ENCODE results near the gene CALR. TPM values are rescaled to one million over a fixed set of nuclear protein-coding genes. Genes with fewer than 3 reads are reported as not detected.

Gene CALR
- total and polyA plus RNA-seq, 9 of the 15 experiments (the other 6 are each of a cell fraction or from before 2014, with no cell fraction given) = 126 to 811 (median 642) TPM

- TF ChIP-seq SAFB (IDR thresholded peaks at IDR 0.05; ENCODE audit: borderline replicate concordance, low read depth, low read length) (no peak), KDM1A (IDR thresholded peaks at IDR 0.05) (no peak), CEBPG (CRISPR knock-in tag; IDR thresholded peaks at IDR 0.05) (peak; percentile 29; the same call in 1 of the 2 replicates), CEBPG (tag; conservative IDR thresholded peaks at IDR 0.05 in 1 of 2, IDR thresholded peaks at IDR 0.05 in 1 of 2) (no peak), SNIP1 (IDR thresholded peaks at IDR 0.05; ENCODE audit: low read depth) (no peak), ZNF830 (CRISPR knock-in tag; IDR thresholded peaks at IDR 0.05) (peak; percentile 50; the same call in 1 of the 2 replicates), HINFP (tag; conservative IDR thresholded peaks at IDR 0.05; ENCODE audit: low read depth) (no peak), TEAD2 (tag; IDR thresholded peaks at IDR 0.05) (no peak), EZH2 (IDR thresholded peaks at IDR 0.05; ENCODE audit: borderline replicate concordance, low read depth, low read length) (no peak), LEF1 (IDR thresholded peaks at IDR 0.05) (no peak), SUPT5H (IDR thresholded peaks at IDR 0.05) (peak; percentile 77), ZC3H8 (IDR thresholded peaks at IDR 0.05) (no peak), ZNF232 (CRISPR knock-in tag; IDR thresholded peaks at IDR 0.05) (peak; percentile 68; the same call in 1 of the 2 replicates), MBD2 (IDR thresholded peaks at IDR 0.05; ENCODE audit: borderline replicate concordance, low read depth) (no peak), SAP30 (IDR thresholded peaks at IDR 0.05; ENCODE audit: borderline replicate concordance, insufficient read depth, low read depth, low read length, poor library complexity, severe bottlenecking) (peak; percentile 84), NCOA1 (IDR thresholded peaks at IDR 0.05; ENCODE audit: low read depth) (no peak), EGR1 (conservative IDR thresholded peaks at IDR 0.05) (peak; percentile 49), ZC3H4 (CRISPR knock-in tag; IDR thresholded peaks at IDR 0.05; ENCODE audit: borderline replicate concordance) (peak; percentile 62), CHD2 (IDR thresholded peaks at IDR 0.05; ENCODE audit: low read depth, low read length) (no peak), MAFF (IDR thresholded peaks at IDR 0.05; ENCODE audit: low read length) (no peak), ZNF316 (IDR thresholded peaks at IDR 0.05) (no peak), ZNF639 (CRISPR knock-in tag; conservative IDR thresholded peaks at IDR 0.05 in 1 of 2, IDR thresholded peaks at IDR 0.05 in 1 of 2) (no peak), ARID4B (CRISPR knock-in tag; IDR thresholded peaks at IDR 0.05) (peak; percentile 92)
Observed at GRCh38 chr19:12938779-12939601, 581 bp downstream of the CALR start (continued).
